Sigmoid colon (tissue), 7 donors: ENCODE data around the gene SAMD10. TPM values are rescaled to one million over a fixed set of nuclear protein-coding genes. Genes with fewer than 3 reads are reported as not detected.
A peak's percentile ranks its signal among the peaks of the same experiment; 100 is the strongest.

Experiments
- DNase-seq: peaks from one replicate; pipeline ENCODE4 v3.0.0-alpha.2; 2019
- H3K27ac ChIP-seq, 4 donors: fragments of 200-600 bp; sonication (generic); one replicate each; pipeline ENCODE4 v1.5.1; 2016 to 2019; ENCODE audit warnings: mild to moderate bottlenecking in 1 of 4
- H3K27me3 ChIP-seq, 3 donors: fragments of 200-600 bp; sonication (generic); one replicate each; pipeline ENCODE4 v1.5.1; 2019; ENCODE audit warnings: mild to moderate bottlenecking in 1 of 3
- H3K36me3 ChIP-seq, 4 donors: fragments of 200-600 bp; sonication (generic); one replicate each; pipeline ENCODE4 v1.5.1; 2016 to 2019
- H3K4me1 ChIP-seq, 4 donors: fragments of 200-600 bp; sonication (generic); one replicate each; pipeline ENCODE4 v1.5.1; 2017 to 2019
- H3K4me3 ChIP-seq, 4 donors: fragments of 200-600 bp; sonication (generic); one replicate each; pipeline ENCODE4 v1.5.1; 2017 to 2019; ENCODE audit warnings: mild to moderate bottlenecking in 2 of 4, moderate library complexity in 1 of 4
- H3K9me3 ChIP-seq, 4 donors: fragments of 200-600 bp in 3 of 4; sonication (generic) in 3 of 4; one replicate each; pipeline versions ENCODE4 v1.5.1 to v1.6.1; 2013 to 2019
- EP300 ChIP-seq, 4 donors: sonication (generic); formaldehyde crosslinking; IDR thresholded peaks; one replicate each; pipeline ENCODE4 v1.6.1; 2017; ENCODE audit warnings: antibody characterized with exemption in 4 of 4
- POLR2A ChIP-seq, 2 donors: fragments of 450-650 bp; IDR thresholded peaks; one replicate each; pipeline ENCODE4 v1.6.1; 2016; ENCODE audit warnings: antibody characterized with exemption in 2 of 2, mild to moderate bottlenecking in 2 of 2, moderate library complexity in 2 of 2
- POLR2AphosphoS5 ChIP-seq, 4 donors: sonication (generic); formaldehyde crosslinking; IDR thresholded peaks; one replicate each; pipeline ENCODE4 v1.6.1; 2017; ENCODE audit warnings: antibody characterized with exemption in 4 of 4
- WGBS, 2 donors: extraction: QIAGEN DNeasy Blood & Tissue Kit; methylation state at CpG; one replicate each; pipeline ENCODE4 v1.1.7; 2013; 5-methylcytosine and 5-hydroxymethylcytosine counted together
- intact Hi-C: fragments of 100-400 bp; cut with DNase I; formaldehyde crosslinking; loops from one replicate; pipeline ENCODE4 v1.15.1; 2023
- polyA plus RNA-seq, 3 donors: library from polyadenylated mRNA; stranded (reverse); fragments of 200-250 nt; gene quantifications; one replicate each; pipeline ENCODE4 v1.2.3, GENCODE V29; 2013
- total RNA-seq, 4 donors: library from RNA; depleted of rRNA; stranded (reverse); fragments of >200 nt; gene quantifications; one replicate each; pipeline ENCODE4 v1.1.0, GENCODE V29; 2016
- TF ChIP-seq, protein P1 (sequence below), 4 experiments: fragments of 450-650 bp in 3 of 4; fragments of 200-600 bp in 1 of 4; IDR thresholded peaks; one replicate each; pipeline ENCODE4 v1.5.1; 2016 to 2019; ENCODE audit warnings: antibody characterized with exemption in 4 of 4, mild to moderate bottlenecking in 3 of 4, moderate library complexity in 2 of 4
- donor health status: healthy with polysubstance abuse.
- donor health status: Bipolar disorder and iron deficiency.
- donor health status: healthy.

SAMD10 gene
- total and polyA plus RNA-seq, 7 donors: 0.68 to 8.7 (median 2.8) TPM

DNA sequence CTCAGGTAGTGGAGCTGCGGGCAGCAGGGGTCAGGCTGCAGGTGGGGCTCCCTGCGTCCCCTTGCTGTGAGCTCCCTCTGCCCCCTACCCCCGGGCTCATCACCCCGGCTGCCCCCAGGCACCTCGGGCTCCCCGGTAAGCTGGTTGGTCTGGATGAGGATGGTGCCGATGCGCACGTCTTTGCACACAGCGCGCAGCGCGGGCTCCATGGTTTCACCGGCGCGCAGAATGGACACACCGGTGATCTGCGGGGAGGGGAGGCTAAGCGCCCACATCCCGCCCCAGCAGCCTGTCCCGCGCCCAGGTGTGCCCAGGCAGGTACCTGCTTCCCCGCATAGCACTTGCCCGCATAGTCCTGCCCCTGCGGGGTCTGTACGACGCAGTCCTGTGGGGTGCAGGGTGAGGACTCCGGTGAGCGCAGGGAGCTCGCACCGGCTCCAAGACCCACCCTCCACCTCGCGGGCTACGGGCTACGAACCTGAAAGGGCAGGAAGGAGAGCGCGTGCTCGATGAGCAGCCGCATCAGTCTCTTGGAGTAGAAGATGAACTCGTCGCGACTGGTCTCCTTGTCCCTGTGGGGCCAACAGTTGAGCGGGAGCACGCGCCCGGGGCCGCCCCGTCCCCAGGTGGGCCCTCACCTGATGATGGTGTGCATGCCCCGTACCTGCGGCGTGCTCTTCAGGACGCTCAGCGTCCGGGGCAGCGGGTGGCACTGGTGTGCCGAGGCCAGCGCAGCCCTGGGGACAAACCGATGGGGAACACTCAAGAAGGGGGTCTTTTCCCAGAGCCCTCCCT is 38.8 kb downstream of the SAMD10 start:
- DNase-seq: peak; percentile 61
- H3K9me3 ChIP-seq: no peaks in the 10 kb centered on the region

DNA sequence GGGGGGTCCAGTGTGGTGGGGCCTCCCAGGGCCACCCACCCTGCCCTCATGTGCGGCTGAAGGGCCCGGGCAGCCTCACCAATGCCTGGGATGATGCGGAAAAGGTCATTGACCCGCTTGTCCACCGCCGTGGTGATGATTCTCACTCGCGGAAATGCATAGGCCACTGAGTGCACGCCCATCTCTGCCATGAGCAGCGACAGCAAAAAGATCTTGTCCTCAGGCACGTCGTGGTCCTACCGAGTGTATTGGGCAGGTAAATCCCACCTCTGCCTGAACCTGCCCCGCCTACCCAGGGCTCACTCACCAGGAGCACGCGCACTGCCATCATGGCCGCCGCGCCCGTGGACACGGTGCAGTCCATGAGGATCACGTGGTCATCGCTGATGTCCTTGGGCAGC is 39.4 kb downstream of the SAMD10 start:
- H3K36me3 ChIP-seq: peaks cover 36 to 82% (median 41%) of the 10 kb centered on the region in 4 donors
- intact Hi-C loops: no loop called here
- TF ChIP-seq EP300 (IDR thresholded peaks at IDR 0.05) (no peak), POLR2AphosphoS5 (IDR thresholded peaks at IDR 0.05) (no peak), POLR2A (IDR thresholded peaks at IDR 0.05) (no peak)
- TF ChIP-seq, protein P1, sequence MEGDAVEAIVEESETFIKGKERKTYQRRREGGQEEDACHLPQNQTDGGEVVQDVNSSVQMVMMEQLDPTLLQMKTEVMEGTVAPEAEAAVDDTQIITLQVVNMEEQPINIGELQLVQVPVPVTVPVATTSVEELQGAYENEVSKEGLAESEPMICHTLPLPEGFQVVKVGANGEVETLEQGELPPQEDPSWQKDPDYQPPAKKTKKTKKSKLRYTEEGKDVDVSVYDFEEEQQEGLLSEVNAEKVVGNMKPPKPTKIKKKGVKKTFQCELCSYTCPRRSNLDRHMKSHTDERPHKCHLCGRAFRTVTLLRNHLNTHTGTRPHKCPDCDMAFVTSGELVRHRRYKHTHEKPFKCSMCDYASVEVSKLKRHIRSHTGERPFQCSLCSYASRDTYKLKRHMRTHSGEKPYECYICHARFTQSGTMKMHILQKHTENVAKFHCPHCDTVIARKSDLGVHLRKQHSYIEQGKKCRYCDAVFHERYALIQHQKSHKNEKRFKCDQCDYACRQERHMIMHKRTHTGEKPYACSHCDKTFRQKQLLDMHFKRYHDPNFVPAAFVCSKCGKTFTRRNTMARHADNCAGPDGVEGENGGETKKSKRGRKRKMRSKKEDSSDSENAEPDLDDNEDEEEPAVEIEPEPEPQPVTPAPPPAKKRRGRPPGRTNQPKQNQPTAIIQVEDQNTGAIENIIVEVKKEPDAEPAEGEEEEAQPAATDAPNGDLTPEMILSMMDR (IDR thresholded peaks at IDR 0.05): no peak
- no peak overlapping the region for H3K27ac ChIP-seq
- H3K4me3 ChIP-seq: no peak overlapping the region
- H3K4me1 ChIP-seq: peaks cover 0 to 14% (median 2%) of the 10 kb centered on the region in 4 donors
- DNase-seq: peak; percentile 67
- H3K9me3 ChIP-seq: no peaks in the 10 kb centered on the region
- H3K27me3 ChIP-seq: no peaks in the 10 kb centered on the region
- 93 to 96% methylated on average over 23 of the region's 23 CpGs for WGBS, 2 donors

More for the DNA sequence above, 38.8 kb downstream of the SAMD10 start:
- Histone ChIP-seq H3K4me1 (peaks cover 0 to 14% (median 2%) of the 10 kb centered on the region in 4 donors), H3K27ac (peak overlapping the region in 1 of 4 donors; percentile 45), H3K36me3 (peaks cover 42 to 82% (median 47%) of the 10 kb centered on the region in 4 donors), H3K4me3 (no peak overlapping the region), H3K27me3 (no peaks in the 10 kb centered on the region)
- intact Hi-C loops: no loop called here
- TF ChIP-seq POLR2AphosphoS5 (IDR thresholded peaks at IDR 0.05) (no peak), POLR2A (IDR thresholded peaks at IDR 0.05) (no peak), EP300 (IDR thresholded peaks at IDR 0.05) (no peak)
- TF ChIP-seq, protein P1 (IDR thresholded peaks at IDR 0.05): no peak
- 95 to 98% methylated on average over 58 of the region's 58 CpGs for WGBS, 2 donors

DNA sequence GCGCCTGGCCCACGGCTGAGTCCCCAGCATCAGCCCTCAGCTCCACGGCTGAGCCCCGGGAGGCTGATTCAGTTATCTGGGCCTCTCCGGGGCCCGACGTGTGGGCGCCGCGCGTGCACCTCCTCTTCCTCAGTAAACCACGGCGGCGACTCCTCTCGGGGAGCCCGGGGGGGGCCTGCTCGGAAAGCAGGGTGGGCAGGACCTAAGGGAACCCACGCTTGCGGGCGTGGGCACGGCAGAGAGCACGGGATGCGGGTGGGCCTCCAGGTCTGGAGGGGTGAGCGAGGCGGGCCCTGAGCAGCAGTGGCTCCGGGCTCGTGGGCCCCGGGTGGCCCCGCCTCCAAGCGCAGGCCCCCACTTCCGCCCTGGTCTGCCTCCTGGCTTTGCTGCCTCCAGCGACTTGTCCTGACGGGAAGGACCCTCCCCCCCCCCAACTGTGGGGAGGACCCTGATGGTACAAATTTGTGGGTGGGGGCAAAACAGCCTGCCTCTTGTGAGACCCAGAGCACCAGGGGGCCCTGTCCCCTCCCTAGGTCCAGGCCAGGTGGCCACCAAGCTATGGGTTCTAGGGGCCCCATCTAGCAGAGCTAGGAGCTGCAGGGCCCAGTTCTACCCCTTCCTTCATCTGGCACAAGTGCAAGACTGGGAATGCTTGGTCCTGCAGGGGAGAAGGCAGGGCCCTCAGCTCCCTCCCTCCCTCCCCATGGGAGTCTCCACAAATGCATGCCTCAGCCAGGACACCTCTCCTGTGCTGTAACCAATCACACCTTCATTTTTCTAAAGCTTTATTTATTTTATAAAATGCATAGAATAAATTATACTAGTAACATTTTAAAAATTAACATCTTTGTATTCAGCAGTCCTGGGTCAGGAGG is 40.1 kb downstream of the SAMD10 start:
- Histone ChIP-seq H3K9me3 (no peaks in the 10 kb centered on the region), H3K27me3 (no peaks in the 10 kb centered on the region), H3K4me1 (peaks cover 0 to 14% (median 2%) of the 10 kb centered on the region in 4 donors), H3K4me3 (no peak overlapping the region), H3K27ac (no peak overlapping the region), H3K36me3 (peaks cover 33 to 82% (median 35%) of the 10 kb centered on the region in 4 donors)
- TF ChIP-seq POLR2AphosphoS5 (IDR thresholded peaks at IDR 0.05): no peak
- no peak for TF ChIP-seq EP300 (IDR thresholded peaks at IDR 0.05)
- TF ChIP-seq POLR2A (IDR thresholded peaks at IDR 0.05): no peak
- TF ChIP-seq, protein P1 (IDR thresholded peaks at IDR 0.05): no peak
- peak; percentile 63 for DNase-seq
- 77 to 91% methylated on average over 33 of the region's 33 CpGs for WGBS, 2 donors
- intact Hi-C loops: no loop called here

DNA sequence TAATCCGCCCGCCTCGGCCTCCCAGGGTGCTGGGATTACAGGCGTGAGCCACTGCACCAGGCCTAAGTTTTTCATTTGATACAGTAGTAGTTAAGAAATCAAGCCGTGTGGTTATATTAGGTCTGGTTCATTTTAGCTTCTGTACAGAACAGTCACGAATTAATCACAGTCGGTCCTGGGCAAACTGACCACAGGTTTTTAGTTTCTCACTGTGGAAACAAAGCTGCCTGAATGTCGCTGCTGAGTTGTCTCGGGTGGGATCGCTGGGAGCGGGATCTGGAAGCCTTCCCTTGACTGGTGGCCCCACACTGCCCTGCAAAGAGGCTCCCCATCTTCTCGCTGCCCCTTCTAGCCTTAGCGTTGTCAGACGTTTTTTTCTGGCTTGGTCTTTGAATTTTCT is 41.8 kb downstream of the SAMD10 start:
- Histone ChIP-seq H3K27ac (no peak overlapping the region), H3K36me3 (peaks cover 19 to 76% (median 22%) of the 10 kb centered on the region in 4 donors), H3K4me1 (peaks cover 0 to 5% (median 1%) of the 10 kb centered on the region in 4 donors), H3K27me3 (no peaks in the 10 kb centered on the region), H3K4me3 (no peak overlapping the region), H3K9me3 (no peaks in the 10 kb centered on the region)
- 87 to 94% methylated on average over 14 of the region's 14 CpGs for WGBS, 2 donors
- no peak for TF ChIP-seq EP300 (IDR thresholded peaks at IDR 0.05)
- no peak for TF ChIP-seq POLR2A (IDR thresholded peaks at IDR 0.05)
- TF ChIP-seq, protein P1 (IDR thresholded peaks at IDR 0.05): no peak
- TF ChIP-seq POLR2AphosphoS5 (IDR thresholded peaks at IDR 0.05): no peak
- intact Hi-C loops: no loop called here
- DNase-seq: no peak
